Liver (tissue), 9 donors: Measurements from ENCODE around the gene GPX5. TPM values are rescaled to one million over a fixed set of nuclear protein-coding genes. Genes with fewer than 3 reads are reported as not detected.
"Not testable (repeated sequence)": the region's sequence is repeated elsewhere in the genome, so short reads cannot be mapped to it uniquely, and the experiment has no call there.

ENCODE experiments used
- DNase-seq: peaks from one replicate; pipeline ENCODE4 v3.0.0-alpha.2; 2017; ENCODE audit warnings: low spot score
- H3K27ac ChIP-seq, 2 donors: one replicate each; pipeline ENCODE4 v1.7.0; 2013; ENCODE audit warnings: inconsistent platforms in 2 of 2, low read length in 2 of 2, control low read depth in 1 of 2, low read depth in 1 of 2, mild to moderate bottlenecking in 1 of 2
- H3K27me3 ChIP-seq, 4 donors: one replicate each; pipeline versions ENCODE4 v1.6.1 to v1.7.0; 2013; ENCODE audit warnings: low read length in 3 of 4, inconsistent platforms in 1 of 4, mild to moderate bottlenecking in 1 of 4, moderate library complexity in 1 of 4; ENCODE audit not compliant: control insufficient read depth in 4 of 4, insufficient read depth in 4 of 4
- H3K36me3 ChIP-seq, 4 donors: one replicate each; pipeline versions ENCODE4 v1.6.1 to v1.7.0; 2013; ENCODE audit warnings: low read length in 3 of 4, mild to moderate bottlenecking in 3 of 4, low read depth in 1 of 4, moderate library complexity in 1 of 4; ENCODE audit not compliant: control insufficient read depth in 4 of 4, insufficient read depth in 3 of 4
- H3K4me1 ChIP-seq, 4 donors: one replicate each; pipeline versions ENCODE4 v1.6.1 to v1.7.0; 2013; ENCODE audit warnings: low read length in 3 of 4, mild to moderate bottlenecking in 3 of 4, moderate library complexity in 1 of 4; ENCODE audit not compliant: control insufficient read depth in 4 of 4, insufficient read depth in 4 of 4
- H3K4me3 ChIP-seq, 3 donors: one replicate each; pipeline versions ENCODE4 v1.6.1 to v1.7.0; 2013; ENCODE audit warnings: low read length in 3 of 3, control low read depth in 1 of 3, low read depth in 1 of 3, mild to moderate bottlenecking in 1 of 3
- H3K9ac ChIP-seq, 2 donors: one replicate each; pipeline ENCODE4 v1.7.0; 2013; ENCODE audit warnings: low read length in 2 of 2, mild to moderate bottlenecking in 2 of 2, moderate library complexity in 2 of 2, control low read depth in 1 of 2, low read depth in 1 of 2
- H3K9me3 ChIP-seq, 4 donors: one replicate each; pipeline versions ENCODE4 v1.6.1 to v1.7.0; 2013; ENCODE audit warnings: low read length in 3 of 4; ENCODE audit not compliant: control insufficient read depth in 4 of 4
- EGR1 ChIP-seq, 2 donors: IDR thresholded peaks; 2 replicates each; pipeline ENCODE4 v1.6.1; 2016 to 2018; ENCODE audit warnings: antibody characterized with exemption in 2 of 2, low read depth in 2 of 2
- FOXA1 ChIP-seq: IDR thresholded peaks from 2 replicates; pipeline ENCODE4 v1.6.1; 2016; ENCODE audit warnings: antibody characterized with exemption
- GABPA ChIP-seq, 2 donors: IDR thresholded peaks in 1 of 2; conservative IDR thresholded peaks in 1 of 2; 2 replicates each; pipeline ENCODE4 v1.6.1; 2016; ENCODE audit warnings: antibody characterized with exemption in 2 of 2, mild to moderate bottlenecking in 1 of 2, moderate library complexity in 1 of 2
- HNF4A ChIP-seq, 2 donors: conservative IDR thresholded peaks; 2 replicates each; pipeline ENCODE4 v1.6.1; 2016; ENCODE audit warnings: antibody characterized with exemption in 2 of 2, mild to moderate bottlenecking in 2 of 2
- HNF4G ChIP-seq: IDR thresholded peaks from 2 replicates; pipeline ENCODE4 v1.6.1; 2016; ENCODE audit warnings: antibody characterized with exemption
- NR2F2 ChIP-seq: IDR thresholded peaks from 2 replicates; pipeline ENCODE4 v1.6.1; 2016; ENCODE audit warnings: antibody characterized with exemption
- RAD21 ChIP-seq, 2 donors: IDR thresholded peaks; 2 replicates each; pipeline ENCODE4 v1.6.1; 2016; ENCODE audit warnings: antibody characterized with exemption in 2 of 2, mild to moderate bottlenecking in 2 of 2
- RXRA ChIP-seq, 2 donors: IDR thresholded peaks; 2 replicates each; pipeline ENCODE4 v1.6.1; 2017 to 2018; ENCODE audit warnings: antibody characterized with exemption in 2 of 2, mild to moderate bottlenecking in 1 of 2
- SP1 ChIP-seq: IDR thresholded peaks from 2 replicates; pipeline ENCODE4 v1.6.1; 2018; ENCODE audit warnings: antibody characterized with exemption, mild to moderate bottlenecking
- TAF1 ChIP-seq: conservative IDR thresholded peaks from 2 replicates; pipeline ENCODE4 v1.6.1; 2016; ENCODE audit warnings: antibody characterized with exemption, mild to moderate bottlenecking
- YY1 ChIP-seq: IDR thresholded peaks from 2 replicates; pipeline ENCODE4 v1.6.1; 2016; ENCODE audit warnings: antibody characterized with exemption, mild to moderate bottlenecking
- WGBS: extraction: QIAGEN DNeasy Blood & Tissue Kit; methylation state at CpG from one replicate; pipeline ENCODE4 v1.1.7; 2013; 5-methylcytosine and 5-hydroxymethylcytosine counted together
- polyA plus RNA-seq, 2 donors: library from polyadenylated mRNA; stranded (reverse) in 1 of 2; unstranded in 1 of 2; fragments of 200-250 nt in 1 of 2; fragments of >200 nt in 1 of 2; fragmentation: Nextera tagmentation in 1 of 2; extraction: Ambion mirVana in 1 of 2; gene quantifications; one replicate each; pipeline versions ENCODE4 v1.2.1 to v1.2.3, GENCODE V29; 2013 to 2015
- total RNA-seq, 2 donors: library from RNA; depleted of rRNA; stranded (reverse); fragments of >200 nt; gene quantifications; one replicate each; pipeline ENCODE4 v1.2.3, GENCODE V29; 2014
- TF ChIP-seq, protein P1 (sequence below): IDR thresholded peaks from 2 replicates; pipeline ENCODE4 v1.6.1; 2016; ENCODE audit warnings: antibody characterized with exemption
- TF ChIP-seq, protein P2 (sequence below): IDR thresholded peaks from 2 replicates; pipeline ENCODE4 v1.6.1; 2016; ENCODE audit warnings: antibody characterized with exemption, mild to moderate bottlenecking
- TF ChIP-seq, protein P3 (sequence below): IDR thresholded peaks from 2 replicates; pipeline ENCODE4 v1.6.1; 2016; ENCODE audit warnings: antibody characterized with exemption
- donor health status: healthy.
- donor health status: healthy.
- donor health status: healthy.
- donor health status: healthy.
- donor health status: healthy.

The GPX5 gene
- total and polyA plus RNA-seq, 4 donors, result not detected

DNA sequence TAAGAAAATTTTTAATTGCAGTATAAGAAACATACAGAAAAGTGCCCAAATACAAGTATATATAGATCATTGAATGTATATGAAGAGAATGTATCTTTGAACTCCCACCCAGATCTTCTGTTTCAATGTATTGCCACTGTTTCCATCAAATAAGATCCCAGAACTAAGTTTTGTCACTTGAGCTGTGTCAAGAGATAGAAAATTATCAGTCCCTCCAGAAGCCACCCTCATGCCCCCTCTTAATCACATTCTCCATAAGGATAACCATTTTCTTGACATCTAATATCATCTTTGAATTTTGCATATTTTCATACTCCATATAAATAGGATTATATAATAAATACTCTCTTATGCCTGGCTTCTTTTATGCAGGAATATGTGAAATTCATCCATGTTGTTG lies 20.3 kb downstream of the GPX5 start:
- TF ChIP-seq, protein P1, sequence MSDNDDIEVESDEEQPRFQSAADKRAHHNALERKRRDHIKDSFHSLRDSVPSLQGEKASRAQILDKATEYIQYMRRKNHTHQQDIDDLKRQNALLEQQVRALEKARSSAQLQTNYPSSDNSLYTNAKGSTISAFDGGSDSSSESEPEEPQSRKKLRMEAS, result no peak
- TF ChIP-seq HNF4A (conservative IDR thresholded peaks at IDR 0.05) (no peak), RXRA (IDR thresholded peaks at IDR 0.05) (no peak), TAF1 (no peak), EGR1 (IDR thresholded peaks at IDR 0.05; ENCODE audit: low read depth in 2 of 2) (no peak), SP1 (no peak), RAD21 (IDR thresholded peaks at IDR 0.05) (no peak), GABPA (IDR thresholded peaks at IDR 0.05 in 1 of 2, conservative IDR thresholded peaks at IDR 0.05 in 1 of 2) (no peak), NR2F2 (no peak), HNF4G (no peak), YY1 (no peak)
- TF ChIP-seq, protein P2, sequence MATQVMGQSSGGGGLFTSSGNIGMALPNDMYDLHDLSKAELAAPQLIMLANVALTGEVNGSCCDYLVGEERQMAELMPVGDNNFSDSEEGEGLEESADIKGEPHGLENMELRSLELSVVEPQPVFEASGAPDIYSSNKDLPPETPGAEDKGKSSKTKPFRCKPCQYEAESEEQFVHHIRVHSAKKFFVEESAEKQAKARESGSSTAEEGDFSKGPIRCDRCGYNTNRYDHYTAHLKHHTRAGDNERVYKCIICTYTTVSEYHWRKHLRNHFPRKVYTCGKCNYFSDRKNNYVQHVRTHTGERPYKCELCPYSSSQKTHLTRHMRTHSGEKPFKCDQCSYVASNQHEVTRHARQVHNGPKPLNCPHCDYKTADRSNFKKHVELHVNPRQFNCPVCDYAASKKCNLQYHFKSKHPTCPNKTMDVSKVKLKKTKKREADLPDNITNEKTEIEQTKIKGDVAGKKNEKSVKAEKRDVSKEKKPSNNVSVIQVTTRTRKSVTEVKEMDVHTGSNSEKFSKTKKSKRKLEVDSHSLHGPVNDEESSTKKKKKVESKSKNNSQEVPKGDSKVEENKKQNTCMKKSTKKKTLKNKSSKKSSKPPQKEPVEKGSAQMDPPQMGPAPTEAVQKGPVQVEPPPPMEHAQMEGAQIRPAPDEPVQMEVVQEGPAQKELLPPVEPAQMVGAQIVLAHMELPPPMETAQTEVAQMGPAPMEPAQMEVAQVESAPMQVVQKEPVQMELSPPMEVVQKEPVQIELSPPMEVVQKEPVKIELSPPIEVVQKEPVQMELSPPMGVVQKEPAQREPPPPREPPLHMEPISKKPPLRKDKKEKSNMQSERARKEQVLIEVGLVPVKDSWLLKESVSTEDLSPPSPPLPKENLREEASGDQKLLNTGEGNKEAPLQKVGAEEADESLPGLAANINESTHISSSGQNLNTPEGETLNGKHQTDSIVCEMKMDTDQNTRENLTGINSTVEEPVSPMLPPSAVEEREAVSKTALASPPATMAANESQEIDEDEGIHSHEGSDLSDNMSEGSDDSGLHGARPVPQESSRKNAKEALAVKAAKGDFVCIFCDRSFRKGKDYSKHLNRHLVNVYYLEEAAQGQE, result no peak
- TF ChIP-seq, protein P3, sequence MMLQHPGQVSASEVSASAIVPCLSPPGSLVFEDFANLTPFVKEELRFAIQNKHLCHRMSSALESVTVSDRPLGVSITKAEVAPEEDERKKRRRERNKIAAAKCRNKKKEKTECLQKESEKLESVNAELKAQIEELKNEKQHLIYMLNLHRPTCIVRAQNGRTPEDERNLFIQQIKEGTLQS, result no peak
- peaks cover 0 to 2% (median 0%) of the 10 kb centered on the region in 4 donors for H3K9me3 ChIP-seq
- no peak overlapping the region for H3K9ac ChIP-seq
- no peaks in the 10 kb centered on the region for H3K27me3 ChIP-seq
- no peak overlapping the region for H3K4me3 ChIP-seq
- H3K36me3 ChIP-seq, result no peaks in the 10 kb centered on the region
- H3K4me1 ChIP-seq, result peaks cover 0 to 6% (median 0%) of the 10 kb centered on the region in 4 donors
- H3K27ac ChIP-seq, result no peak overlapping the region
- DNase-seq, result no peak

DNA sequence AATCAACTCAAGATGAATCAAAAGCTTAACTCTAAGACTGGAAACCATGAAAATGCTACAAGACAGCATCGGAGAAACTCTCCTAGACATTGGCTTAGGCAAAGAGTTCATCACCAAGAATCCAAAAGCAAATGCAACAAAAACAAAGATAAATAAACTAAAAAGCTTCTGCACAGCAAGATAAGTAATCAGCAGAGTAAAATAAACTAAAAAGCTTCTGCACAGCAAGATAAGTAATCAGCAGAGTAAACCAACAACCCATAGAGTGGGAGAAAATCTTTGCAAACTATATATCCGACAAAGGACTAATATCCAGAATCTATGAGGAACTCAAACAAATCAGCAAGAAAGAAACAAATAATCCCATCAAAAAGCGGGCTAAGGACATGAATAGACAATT lies 21.3 kb downstream of the GPX5 start:
- H3K27me3 ChIP-seq, DNase-seq, H3K9ac ChIP-seq, H3K4me1 ChIP-seq, H3K9me3 ChIP-seq, H3K27ac ChIP-seq, H3K4me3 ChIP-seq, H3K36me3 ChIP-seq: not testable (repeated sequence)
- 75% methylated on average over 3 of the region's 3 CpGs for WGBS

DNA sequence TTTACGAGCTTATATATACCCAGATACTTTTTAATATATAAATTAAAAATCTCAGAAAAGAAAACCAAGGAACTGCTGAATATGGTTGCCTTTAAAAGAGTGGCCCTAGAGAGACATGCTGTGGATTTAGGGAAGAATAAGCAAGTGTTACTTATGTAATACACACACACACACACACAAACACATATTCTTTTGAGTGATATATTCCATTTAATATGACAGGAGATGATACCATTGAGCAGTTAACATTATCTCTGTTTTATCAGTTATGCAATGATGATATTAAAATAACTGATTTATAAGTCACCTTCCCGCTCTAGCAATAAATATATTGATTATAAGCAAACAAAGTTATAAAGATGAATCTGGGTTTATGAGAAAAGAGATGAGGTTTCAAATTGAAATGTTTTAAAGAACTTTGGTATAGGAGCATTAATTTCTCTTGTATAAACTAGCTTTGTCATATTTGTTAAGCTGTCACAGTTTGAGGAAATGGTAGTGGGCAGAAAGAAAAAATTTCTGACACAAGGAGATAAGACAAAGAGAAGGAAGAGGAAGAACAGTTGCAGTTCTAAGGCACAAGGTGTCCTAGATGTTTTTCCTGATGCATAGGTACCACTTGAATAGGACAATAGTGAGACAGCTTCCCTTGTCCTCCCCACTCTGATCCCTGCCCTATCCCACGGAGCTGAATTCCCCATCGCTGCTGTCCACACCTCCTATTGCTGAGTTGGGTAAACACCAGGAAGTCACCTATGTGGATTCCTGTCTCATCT lies 26.4 kb downstream of the GPX5 start:
- H3K9ac ChIP-seq, result no peak overlapping the region
- no peaks in the 10 kb centered on the region for H3K27me3 ChIP-seq
- H3K4me3 ChIP-seq, result no peak overlapping the region
- peaks cover 0 to 25% (median 11%) of the 10 kb centered on the region in 4 donors for H3K4me1 ChIP-seq
- 56% methylated on average over 4 of the region's 4 CpGs for WGBS
- H3K27ac ChIP-seq, result no peak overlapping the region
- DNase-seq, result no peak
- TF ChIP-seq RAD21 (IDR thresholded peaks at IDR 0.05), result no peak
- no peak for TF ChIP-seq HNF4A (conservative IDR thresholded peaks at IDR 0.05)
- no peak for TF ChIP-seq EGR1 (IDR thresholded peaks at IDR 0.05; ENCODE audit: low read depth in 2 of 2)
- no peak for TF ChIP-seq NR2F2
- no peak for TF ChIP-seq FOXA1
- TF ChIP-seq, protein P2, result peak; percentile 90
- no peaks in the 10 kb centered on the region for H3K9me3 ChIP-seq
- H3K36me3 ChIP-seq, result no peaks in the 10 kb centered on the region
